H9 (cell line): ENCODE results near the gene LMX1A. TPM values are rescaled to one million over a fixed set of nuclear protein-coding genes. Genes with fewer than 3 reads are reported as not detected.

ENCODE experiments used
- DNase-seq: peaks from one replicate; pipeline ENCODE4 v3.0.0-alpha.2; 2017
- H2AFZ ChIP-seq: one replicate; pipeline ENCODE4 v1.6.1; 2013; ENCODE audit warnings: mild to moderate bottlenecking, low read length, control low read depth, moderate library complexity
- H2AK5ac ChIP-seq: 2 replicates; pipeline ENCODE4 v1.6.1; 2013; ENCODE audit warnings: low read length, control low read depth, mixed read lengths; ENCODE audit not compliant: insufficient read length
- H2BK120ac ChIP-seq: one replicate; pipeline ENCODE4 v1.6.1; 2013; ENCODE audit warnings: low read depth, mild to moderate bottlenecking, low read length, control low read depth, inconsistent platforms; ENCODE audit not compliant: poor library complexity, severe bottlenecking
- H2BK12ac ChIP-seq: 2 replicates; pipeline ENCODE4 v1.6.1; 2013; ENCODE audit warnings: low read length, control low read depth, mixed read lengths, low read depth; ENCODE audit not compliant: insufficient read length
- H2BK15ac ChIP-seq: 2 replicates; pipeline ENCODE4 v1.6.1; 2013; ENCODE audit warnings: low read depth, low read length, control low read depth
- H2BK20ac ChIP-seq: one replicate; pipeline ENCODE4 v1.6.1; 2013; ENCODE audit warnings: low read depth, mild to moderate bottlenecking, low read length, control low read depth, inconsistent platforms; ENCODE audit not compliant: poor library complexity, severe bottlenecking
- H2BK5ac ChIP-seq: 2 replicates; pipeline ENCODE4 v1.6.1; 2013; ENCODE audit warnings: low read length, control low read depth, mixed read lengths; ENCODE audit not compliant: insufficient read length
- H3K14ac ChIP-seq: 2 replicates; pipeline ENCODE4 v1.6.1; 2013; ENCODE audit warnings: low read length, control low read depth; ENCODE audit not compliant: insufficient read depth
- H3K18ac ChIP-seq: 2 replicates; pipeline ENCODE4 v1.6.1; 2013; ENCODE audit warnings: low read depth, mild to moderate bottlenecking, mixed read lengths, low read length, control low read depth; ENCODE audit not compliant: insufficient read length
- H3K23ac ChIP-seq: 2 replicates; pipeline ENCODE4 v1.6.1; 2013; ENCODE audit warnings: low read length, control low read depth, mixed read lengths, low read depth; ENCODE audit not compliant: insufficient read length
- H3K23me2 ChIP-seq: 2 replicates; pipeline ENCODE4 v1.6.1; 2013; ENCODE audit warnings: low read depth, mild to moderate bottlenecking, mixed read lengths, low read length, control low read depth; ENCODE audit not compliant: insufficient read length, poor library complexity, severe bottlenecking
- H3K27ac ChIP-seq: 2 replicates; pipeline ENCODE4 v1.5.1; 2013; ENCODE audit warnings: low read length, control low read depth, mixed read lengths, low read depth; ENCODE audit not compliant: insufficient read length
- H3K27me3 ChIP-seq: 2 replicates; pipeline ENCODE4 v1.6.1; 2013; ENCODE audit warnings: low read length, control low read depth, inconsistent platforms; ENCODE audit not compliant: insufficient read depth
- H3K4ac ChIP-seq: 2 replicates; pipeline ENCODE4 v1.6.1; 2013; ENCODE audit warnings: low read depth, mild to moderate bottlenecking, control low read depth, inconsistent platforms, low read length, moderate library complexity
- H3K4me1 ChIP-seq: 2 replicates; pipeline ENCODE4 v1.6.1; 2013; ENCODE audit warnings: low read length, control low read depth, inconsistent platforms; ENCODE audit not compliant: insufficient read depth
- H3K4me2 ChIP-seq: 2 replicates; pipeline ENCODE4 v1.6.1; 2013; ENCODE audit warnings: low read length, control low read depth, mixed read lengths; ENCODE audit not compliant: insufficient read length, insufficient read depth
- H3K56ac ChIP-seq: 2 replicates; pipeline ENCODE4 v1.6.1; 2013; ENCODE audit warnings: low read depth, mild to moderate bottlenecking, mixed read lengths, low read length, control low read depth; ENCODE audit not compliant: insufficient read length
- H3K79me1 ChIP-seq: 2 replicates; pipeline ENCODE4 v1.6.1; 2013; ENCODE audit warnings: low read depth, mild to moderate bottlenecking, moderate library complexity, low read length, control low read depth, inconsistent platforms; ENCODE audit not compliant: insufficient read depth, poor library complexity, severe bottlenecking
- H3K79me2 ChIP-seq: 2 replicates; pipeline ENCODE4 v1.6.1; 2013; ENCODE audit warnings: low read length, control low read depth, inconsistent platforms; ENCODE audit not compliant: insufficient read depth
- H3K9ac ChIP-seq: 2 replicates; pipeline ENCODE4 v1.6.1; 2013; ENCODE audit warnings: low read length, control low read depth, mixed read lengths; ENCODE audit not compliant: insufficient read length; ENCODE audit errors: extremely low read depth
- H3K9me3 ChIP-seq: one replicate; pipeline ENCODE4 v1.6.1; 2013; ENCODE audit warnings: low read depth, low read length, inconsistent platforms; ENCODE audit not compliant: control insufficient read depth
- H3T11ph ChIP-seq: one replicate; pipeline ENCODE4 v1.6.1; 2013; ENCODE audit warnings: mild to moderate bottlenecking, low read length, control low read depth, inconsistent platforms
- H4K20me1 ChIP-seq: one replicate; pipeline ENCODE4 v1.6.1; 2013; ENCODE audit not compliant: control insufficient read depth, insufficient read length, insufficient read depth
- H4K5ac ChIP-seq: 2 replicates; pipeline ENCODE4 v1.6.1; 2013; ENCODE audit warnings: low read depth, mild to moderate bottlenecking, mixed read lengths, low read length, control low read depth; ENCODE audit not compliant: insufficient read length
- H4K8ac ChIP-seq: replicated peaks from 2 replicates; pipeline ENCODE4 v1.6.1; 2013; ENCODE audit warnings: low read length, control low read depth, mixed read lengths, low read depth; ENCODE audit not compliant: insufficient read length
- H4K91ac ChIP-seq: 2 replicates; pipeline ENCODE4 v1.6.1; 2013; ENCODE audit warnings: low read depth, mild to moderate bottlenecking, moderate library complexity, mixed read lengths, low read length, control low read depth; ENCODE audit not compliant: insufficient read length
- H3K27ac Mint-ChIP-seq, 3 experiments: 2 replicates in 2 of 3; 3 replicates in 1 of 3; pipeline ENCODE4 v1.8.0; 2020 to 2021; ENCODE audit warnings: mixed read lengths in 3 of 3, mild to moderate bottlenecking in 1 of 3, moderate library complexity in 1 of 3
- H3K27me3 Mint-ChIP-seq: 2 replicates; pipeline ENCODE4 v1.8.0; 2021; ENCODE audit warnings: low read depth, mild to moderate bottlenecking, moderate library complexity, mixed read lengths
- H3K36me3 Mint-ChIP-seq, 3 experiments: 2 replicates in 2 of 3; 3 replicates in 1 of 3; pipeline ENCODE4 v1.8.0; 2020 to 2021; ENCODE audit warnings: low read depth in 3 of 3, mixed read lengths in 3 of 3; ENCODE audit not compliant: insufficient read depth in 1 of 3
- H3K4me1 Mint-ChIP-seq, 2 experiments: 2 replicates each; pipeline ENCODE4 v1.8.0; 2020; ENCODE audit warnings: mixed read lengths in 2 of 2
- H3K4me3 Mint-ChIP-seq, 2 experiments: 2 replicates in 1 of 2; 3 replicates in 1 of 2; pipeline ENCODE4 v1.8.0; 2020 to 2021; ENCODE audit warnings: mild to moderate bottlenecking in 2 of 2, mixed read lengths in 2 of 2, moderate library complexity in 1 of 2
- H3K9me3 Mint-ChIP-seq, 2 experiments: 2 replicates in 1 of 2; 3 replicates in 1 of 2; pipeline ENCODE4 v1.8.0; 2020; ENCODE audit warnings: mild to moderate bottlenecking in 2 of 2, mixed read lengths in 2 of 2, moderate library complexity in 1 of 2
- CTCF ChIP-seq: fragments of 200-600 bp; sonication (generic); conservative IDR thresholded peaks from 3 replicates; pipeline ENCODE4 v1.8.0; 2021; ENCODE audit warnings: antibody characterized with exemption, mild to moderate bottlenecking
- WGBS: extraction: QIAGEN DNeasy Blood & Tissue Kit; methylation state at CpG from one replicate; pipeline ENCODE4 v1.1.7; 2013; ENCODE audit warnings: missing lambda C conversion rate, low lambda C conversion rate, mixed read lengths; ENCODE audit not compliant: insufficient read length; ENCODE audit errors: extremely low coverage; 5-methylcytosine and 5-hydroxymethylcytosine counted together
- total RNA-seq: library from RNA; stranded (reverse); gene quantifications from 2 replicates; pipeline ENCODE4 v1.2.1, GENCODE V29; 2021

The LMX1A gene
- total RNA-seq, 1 experiment from 2014 or later = not detected

GRCh38 chr1:165387505-165387904, 31.0 kb upstream of the LMX1A start:
- no peak overlapping the region for H2BK20ac ChIP-seq
- no peak for DNase-seq

More at GRCh38 chr1:165387505-165387904, 31.0 kb upstream of the LMX1A start:
- Histone ChIP-seq H3K4me1 (no peaks in the 10 kb centered on the region), H2BK5ac (no peak overlapping the region), H3K79me1 (no peaks in the 10 kb centered on the region), H3T11ph (no peak overlapping the region), H4K8ac (no peak overlapping the region), H2BK12ac (no peak overlapping the region), H4K91ac (no peak overlapping the region), H2BK15ac (no peak overlapping the region), H2BK120ac (no peak overlapping the region), H4K5ac (no peak overlapping the region), H3K4me2 (no peak overlapping the region), H3K27ac (no peak overlapping the region), H2AFZ (no peak overlapping the region), H3K4ac (no peak overlapping the region), H3K23ac (no peak overlapping the region), H3K79me2 (no peaks in the 10 kb centered on the region), H3K9ac (no peak overlapping the region), H3K9me3 (no peaks in the 10 kb centered on the region), H3K18ac (no peak overlapping the region), H2AK5ac (no peak overlapping the region), H3K23me2 (no peaks in the 10 kb centered on the region), H3K27me3 (no peaks in the 10 kb centered on the region), H4K20me1 (no peaks in the 10 kb centered on the region), H3K56ac (no peak overlapping the region), H3K14ac (no peak overlapping the region)
- no peak for TF ChIP-seq CTCF
- Mint-ChIP-seq H3K4me3 (no peak overlapping the region), H3K27me3 (peaks cover 60% of the 10 kb centered on the region), H3K27ac (no peak overlapping the region), H3K4me1 (peaks cover 4 to 9% of the 10 kb centered on the region in 2 experiments), H3K36me3 (no peaks in the 10 kb centered on the region), H3K9me3 (no peaks in the 10 kb centered on the region)
- no CpG with 5 or more reads among the region's 2 CpGs for WGBS
